Mesenteric fat pad (tissue), 1 donor: ENCODE results near the gene USP7. TPM values are rescaled to one million over a fixed set of nuclear protein-coding genes. Genes with fewer than 3 reads are reported as not detected.

Experiments used
- DNase-seq: peaks from one replicate; pipeline ENCODE4 v3.0.0-alpha.2; 2020; ENCODE audit warnings: low spot score
- total RNA-seq: library from RNA; stranded (reverse); fragmentation: NEBNext Ultra II Directional; extraction: Animal tissue kit (Norgen Biotek cat#: 25700); gene quantifications from one replicate; pipeline ENCODE4 v1.2.1, GENCODE V29; 2021
- donor health status: DM: yes; HTN: yes; CAD: no.

USP7 gene
- total RNA-seq, 1 donor from 2014 or later = 95.5 TPM

GRCh38 chr16:8901320-8901861 lies 62.3 kb downstream of the USP7 start:
- DNase-seq = no peak

- no peak for DNase-seq
These were observed 63.4 kb downstream of the USP7 start for GRCh38 chr16:8900343-8900742.

GRCh38 chr16:8899709-8900317 lies 63.9 kb downstream of the USP7 start:
- no peak for DNase-seq

- no peak for DNase-seq
These were observed 64.9 kb downstream of the USP7 start for GRCh38 chr16:8898660-8899318.

GRCh38 chr16:8894736-8895334 lies 68.9 kb downstream of the USP7 start:
- no peak for DNase-seq

GRCh38 chr16:8893976-8894690 lies 69.6 kb downstream of the USP7 start:
- no peak for DNase-seq

- DNase-seq = no peak
These were observed 70.3 kb downstream of the USP7 start for GRCh38 chr16:8893426-8893825.

GRCh38 chr16:8892101-8892575 lies 71.6 kb downstream of the USP7 start:
- no peak for DNase-seq

- no peak for DNase-seq
These were observed 73.2 kb downstream of the USP7 start for GRCh38 chr16:8890549-8890921.

- DNase-seq = no peak
These were observed 73.7 kb downstream of the USP7 start for GRCh38 chr16:8889893-8890548.

- DNase-seq = no peak
These were observed 74.5 kb downstream of the USP7 start for GRCh38 chr16:8888951-8889892.

GRCh38 chr16:8887952-8888560 lies 75.7 kb downstream of the USP7 start:
- no peak for DNase-seq

GRCh38 chr16:8887431-8887765 lies 76.3 kb downstream of the USP7 start:
- DNase-seq = no peak

- DNase-seq = no peak
These were observed 76.9 kb downstream of the USP7 start for GRCh38 chr16:8886593-8887430.

- no peak for DNase-seq
These were observed 77.8 kb downstream of the USP7 start for GRCh38 chr16:8885674-8886592.

GRCh38 chr16:8882725-8883377 lies 80.9 kb downstream of the USP7 start:
- DNase-seq = no peak

- DNase-seq = no peak
These were observed 81.6 kb downstream of the USP7 start, which contains the start of gene LITAFD for GRCh38 chr16:8882041-8882617. Gene LITAFD (plus strand): TSS chr16:8882351. CDS start chr16:8884356, 2,005 bp downstream.
